Activated CD8-positive, alpha-beta memory T cell treated with anti-CD3 and anti-CD28 coated beads for 48 hours (primary cell): ENCODE data around the gene TEX52.
A peak's percentile ranks its signal among the peaks of the same experiment; 100 is the strongest.

Experiments used
- DNase-seq, 3 experiments: peaks; one replicate each; pipeline ENCODE4 v3.0.0-alpha.2; 2020; ENCODE audit warnings: low read depth in 2 of 3, low spot score in 2 of 3

The TEX52 gene

DNA sequence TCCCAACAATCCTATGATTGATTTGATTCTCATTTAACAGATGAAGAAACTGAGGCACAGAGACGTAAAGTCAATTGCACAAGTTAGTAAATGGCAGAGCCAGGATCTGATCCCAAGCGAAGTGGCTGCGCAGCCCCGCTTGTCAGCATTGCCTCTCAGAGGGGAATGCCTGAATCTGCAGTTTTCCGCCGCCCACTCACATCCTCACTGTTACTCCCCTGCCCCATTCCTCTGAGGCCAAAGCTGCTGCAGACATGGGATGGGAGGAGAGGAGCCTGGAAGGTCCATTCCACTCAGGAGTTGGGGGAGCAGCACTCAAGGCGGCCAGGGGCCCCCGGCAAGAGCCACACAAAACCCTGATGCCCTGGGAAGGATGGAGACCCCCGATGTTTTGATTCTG lies 23.0 kb downstream of the TEX52 start:
- DNase-seq, result no peak

DNA sequence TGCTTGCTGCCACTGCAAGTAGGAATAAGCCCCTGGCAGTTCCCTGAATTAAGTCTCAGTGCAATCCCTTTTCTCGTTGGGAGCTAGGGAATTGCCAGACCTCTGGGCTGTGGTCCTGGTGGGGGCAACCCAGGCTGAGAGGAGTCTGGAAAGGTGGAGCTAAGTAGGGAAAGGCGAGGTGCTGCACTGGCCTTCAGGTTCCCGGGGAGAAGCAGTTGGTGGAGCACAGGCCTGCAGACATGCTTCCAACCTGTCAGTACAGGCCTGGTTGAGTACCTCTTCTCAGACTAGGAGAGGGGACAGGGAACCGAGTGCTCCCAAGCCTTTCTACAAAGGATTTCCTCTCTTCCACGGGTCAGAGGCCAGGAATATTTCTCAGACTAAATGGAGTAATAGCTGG lies 23.5 kb downstream of the TEX52 start:
- DNase-seq, result no peak

- no peak for DNase-seq
Observed at GRCh38 chr12:2832550-2833127, 24.2 kb downstream of the TEX52 start.

- no peak for DNase-seq
Observed at GRCh38 chr12:2829275-2829674, 27.6 kb downstream of the TEX52 start.

GRCh38 chr12:2826721-2827515 lies 29.9 kb downstream of the TEX52 start:
- no peak for DNase-seq

DNA sequence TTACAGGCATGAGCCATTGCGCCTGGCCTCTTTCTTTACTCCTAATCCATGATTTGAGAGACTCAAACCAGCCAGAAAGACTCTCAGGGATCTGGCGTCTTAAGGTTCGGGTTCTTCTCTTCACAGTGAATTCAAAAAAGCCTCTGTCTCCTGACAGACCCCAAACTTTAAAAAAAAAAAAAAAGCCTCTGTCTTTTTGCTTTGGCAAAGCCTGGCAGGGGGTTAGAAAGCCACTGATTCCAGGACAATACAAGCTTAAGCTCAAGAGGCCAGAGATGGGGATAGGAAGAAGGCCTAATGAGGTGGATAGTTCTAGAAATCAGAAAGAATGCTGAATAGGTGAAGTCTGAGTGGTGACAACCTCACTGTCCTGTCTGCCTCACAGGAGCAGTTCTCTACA lies 30.8 kb downstream of the TEX52 start:
- DNase-seq, result no peak

GRCh38 chr12:2825132-2825531 lies 31.7 kb downstream of the TEX52 start:
- DNase-seq, result no peak

DNA sequence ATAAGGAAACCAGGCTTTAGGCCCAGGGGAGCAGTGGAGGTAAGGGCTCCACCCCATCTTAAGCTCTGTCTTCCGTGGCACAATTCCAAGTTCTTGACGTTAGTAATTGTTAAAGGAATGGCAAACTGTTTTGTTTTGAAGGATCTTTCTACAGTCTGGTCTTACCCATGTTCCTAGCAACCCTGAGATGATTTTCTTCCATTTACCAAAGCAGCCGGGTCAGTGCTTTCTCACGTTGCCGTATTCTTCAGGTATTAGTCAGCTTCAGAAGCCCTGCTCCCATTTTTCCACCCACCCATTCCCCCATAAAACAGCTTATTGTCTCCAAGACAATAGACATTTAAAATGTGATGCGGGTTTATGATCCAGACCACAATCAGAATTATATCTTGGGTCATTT lies 32.3 kb downstream of the TEX52 start:
- DNase-seq, result no peak

DNA sequence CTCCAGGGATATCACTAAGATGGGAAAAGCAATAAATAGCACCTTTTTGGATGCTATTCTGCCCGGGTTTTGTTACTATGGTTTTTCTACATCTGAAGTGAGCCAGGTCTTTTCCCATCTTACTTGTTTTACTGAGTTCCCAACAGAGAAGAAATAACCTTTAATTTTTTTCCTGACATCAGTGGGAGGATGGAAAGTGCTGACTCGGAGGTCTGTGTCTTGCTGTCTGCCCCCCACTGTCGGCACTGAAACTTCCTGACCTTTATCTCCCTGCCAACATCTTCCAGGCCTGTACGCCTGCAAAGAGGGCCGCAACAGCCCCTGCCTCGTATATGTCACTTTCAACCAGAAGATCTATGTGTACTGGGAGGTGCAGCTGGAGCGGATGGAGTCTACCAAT lies 33.4 kb downstream of the TEX52 start:
- DNase-seq, result no peak

GRCh38 chr12:2820432-2820831 lies 36.4 kb downstream of the TEX52 start:
- no peak for DNase-seq

DNA sequence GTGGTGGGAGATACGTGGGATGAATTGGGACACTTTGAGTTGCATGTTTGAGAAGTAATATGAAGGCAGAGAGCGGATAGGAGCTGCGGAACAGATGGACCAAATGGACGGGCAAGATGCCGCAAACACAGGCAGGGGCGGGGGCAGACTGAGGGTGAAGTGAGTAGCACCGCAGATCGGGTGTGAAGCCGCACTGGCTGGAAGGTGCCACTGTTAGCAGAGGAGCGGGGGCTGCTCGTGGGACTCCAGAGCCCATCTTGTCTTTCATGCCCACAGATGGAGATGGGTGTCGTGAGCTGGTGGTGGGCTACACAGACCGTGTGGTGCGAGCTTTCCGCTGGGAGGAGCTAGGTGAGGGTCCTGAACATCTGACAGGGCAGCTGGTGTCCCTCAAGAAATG lies 37.0 kb downstream of the TEX52 start:
- DNase-seq, result no peak

- no peak for DNase-seq
Observed at GRCh38 chr12:2813214-2814185, 43.3 kb downstream of the TEX52 start.

- peak; percentile 71 to 86 (median 79) for DNase-seq
Observed at GRCh38 chr12:2812290-2813213, 44.3 kb downstream of the TEX52 start, which contains the start of gene ITFG2. ITFG2 (plus strand) TSS chr12:2812668; CDS start chr12:2812761, 93 bp downstream.

DNA sequence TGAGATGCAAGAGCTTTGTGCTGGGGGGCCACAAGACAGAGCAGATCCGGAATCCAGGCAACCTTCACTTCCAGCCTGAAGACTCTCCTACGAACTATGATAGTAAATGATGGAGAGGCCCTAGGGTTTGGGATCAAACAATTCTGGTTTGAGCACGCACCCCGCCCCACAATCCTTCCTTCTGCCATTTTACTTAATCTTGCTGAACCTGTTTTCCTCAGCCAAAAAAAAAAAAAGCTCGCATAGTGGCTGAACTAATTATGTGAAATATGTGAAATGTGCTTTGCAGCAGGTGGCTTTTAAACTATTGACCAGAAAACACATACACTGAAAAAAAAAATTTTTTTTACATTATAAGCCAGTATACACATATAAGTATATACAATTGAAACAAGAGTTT lies 45.0 kb downstream of the TEX52 start:
- no peak for DNase-seq

DNA sequence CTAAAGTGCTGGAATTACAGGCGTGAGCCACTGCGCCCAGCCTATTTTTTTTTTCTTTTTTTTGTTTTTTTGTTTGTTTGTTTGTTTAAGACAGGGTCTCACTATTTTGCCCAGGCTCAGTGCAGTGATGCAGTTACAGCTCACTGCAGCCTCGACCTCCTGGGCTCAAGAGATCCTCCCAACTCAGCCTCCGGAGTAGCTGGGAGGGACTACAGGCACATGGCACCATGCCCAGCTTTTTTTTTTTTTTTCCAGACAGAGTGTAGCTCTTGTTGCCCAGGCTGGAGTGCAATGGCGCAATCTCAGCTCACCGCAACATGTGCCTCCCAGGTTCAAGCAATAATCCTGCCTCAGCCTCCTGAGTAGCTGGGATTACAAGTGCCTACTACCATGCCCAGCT lies 50.1 kb downstream of the TEX52 start:
- no peak for DNase-seq

- DNase-seq, result no peak
Observed at GRCh38 chr12:2805143-2805520, 51.7 kb downstream of the TEX52 start.

- DNase-seq, result no peak
Observed at GRCh38 chr12:2804393-2805142, 52.3 kb downstream of the TEX52 start.

DNA sequence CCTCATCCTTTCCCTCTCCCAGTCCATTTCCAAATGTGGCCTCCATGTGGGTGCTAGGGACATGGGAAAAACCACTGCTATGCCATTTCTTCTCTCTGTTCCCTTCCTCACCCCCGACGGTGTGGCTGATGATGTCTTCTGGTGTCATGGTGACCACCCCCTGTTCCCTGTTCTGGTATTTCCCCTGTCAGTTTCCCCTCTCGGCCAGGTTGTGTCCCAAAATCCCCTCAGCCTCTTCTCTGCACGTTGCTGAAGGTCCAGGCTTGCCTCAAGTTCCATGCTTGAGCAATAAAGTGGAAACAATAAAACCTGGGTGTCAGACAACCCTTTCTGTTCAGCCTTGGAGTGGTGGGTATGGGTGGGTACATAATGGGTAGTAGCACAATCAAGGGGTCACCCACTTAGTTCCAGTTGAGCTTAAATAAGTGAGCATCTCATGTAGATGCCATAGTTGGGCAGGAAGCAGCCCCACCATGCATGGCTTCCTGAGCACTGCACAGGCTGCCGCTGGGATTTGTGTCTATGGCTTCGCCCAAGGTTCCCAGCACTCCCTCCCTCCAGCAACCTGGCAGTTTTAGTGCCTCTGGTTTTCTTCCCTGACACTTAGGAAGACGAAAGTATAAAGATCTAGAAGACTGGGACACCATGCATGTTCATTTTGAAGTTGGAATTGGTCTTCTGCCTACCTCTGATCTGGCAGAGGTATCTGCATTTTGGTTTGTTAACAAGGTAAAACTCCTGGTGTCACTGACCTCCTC lies 53.0 kb downstream of the TEX52 start:
- no peak for DNase-seq
